Retinal pigment epithelial cell (primary cell): ENCODE results near the gene IGFBP2.

Experiments
- DNase-seq: peaks from one replicate; pipeline ENCODE4 v3.0.0-alpha.2; 2010; ENCODE audit warnings: low read depth
- H3K4me3 ChIP-seq: 2 replicates; pipeline ENCODE4 v1.5.1; 2011; ENCODE audit warnings: mild to moderate bottlenecking, low read length, control low read depth, moderate library complexity
- CTCF ChIP-seq: conservative IDR thresholded peaks from 2 replicates; pipeline ENCODE4 v1.5.1; 2011; ENCODE audit warnings: low read depth, low read length, control low read depth, inconsistent platforms

Gene IGFBP2

DNA sequence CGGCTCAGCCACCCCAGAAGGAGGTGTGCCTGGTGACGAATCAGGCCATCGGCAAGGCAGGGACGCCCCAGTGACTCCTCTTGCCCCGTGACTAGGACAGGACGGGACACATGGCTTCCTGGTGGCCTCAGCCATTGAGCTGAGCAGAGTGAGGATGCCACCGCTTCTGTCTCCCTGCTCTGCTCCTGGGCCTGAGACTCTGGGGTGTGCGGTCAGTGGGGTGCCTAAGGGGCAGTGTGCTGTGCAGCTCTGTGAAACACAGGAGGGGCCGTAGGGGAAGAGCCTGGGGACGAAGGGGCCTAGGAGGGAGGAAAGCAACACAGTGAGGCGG lies 37.8 kb downstream of the IGFBP2 start:
- DNase-seq: no peak
- H3K4me3 ChIP-seq: no peak overlapping the region
- no peak for TF ChIP-seq CTCF

- no peak overlapping the region for H3K4me3 ChIP-seq
- no peak for DNase-seq
- TF ChIP-seq CTCF: no peak
These were observed 38.6 kb downstream of the IGFBP2 start for GRCh38 chr2:216671791-216672343.

DNA sequence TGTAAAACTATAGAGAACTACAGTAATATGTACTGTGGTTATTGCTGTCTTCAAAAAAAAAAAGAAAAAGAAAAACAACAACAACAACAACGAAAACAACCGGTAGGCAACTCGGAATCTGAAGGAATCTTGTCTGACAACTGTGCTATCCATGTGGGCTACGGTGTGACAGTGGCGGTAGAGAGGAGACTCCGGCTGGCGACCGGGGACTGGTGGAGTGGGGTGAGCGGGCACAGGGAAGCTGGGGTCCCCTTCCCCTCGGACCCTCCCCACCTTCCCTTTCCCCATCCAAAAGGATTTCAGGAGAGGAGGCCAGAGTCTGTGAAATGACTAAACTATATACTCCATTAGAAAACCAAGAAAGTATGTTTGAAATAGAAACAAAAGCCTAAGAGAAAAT lies 39.2 kb downstream of the IGFBP2 start:
- no peak overlapping the region for H3K4me3 ChIP-seq
- no peak for DNase-seq
- TF ChIP-seq CTCF: no peak

GRCh38 chr2:216673021-216673420 lies 39.8 kb downstream of the IGFBP2 start:
- no peak for TF ChIP-seq CTCF
- DNase-seq: no peak
- no peak overlapping the region for H3K4me3 ChIP-seq

GRCh38 chr2:216673609-216674008 lies 40.4 kb downstream of the IGFBP2 start:
- no peak for DNase-seq
- H3K4me3 ChIP-seq: no peak overlapping the region
- no peak for TF ChIP-seq CTCF

- no peak for DNase-seq
- no peak overlapping the region for H3K4me3 ChIP-seq
- TF ChIP-seq CTCF: no peak
These were observed 41.2 kb downstream of the IGFBP2 start for GRCh38 chr2:216674376-216674775.

DNA sequence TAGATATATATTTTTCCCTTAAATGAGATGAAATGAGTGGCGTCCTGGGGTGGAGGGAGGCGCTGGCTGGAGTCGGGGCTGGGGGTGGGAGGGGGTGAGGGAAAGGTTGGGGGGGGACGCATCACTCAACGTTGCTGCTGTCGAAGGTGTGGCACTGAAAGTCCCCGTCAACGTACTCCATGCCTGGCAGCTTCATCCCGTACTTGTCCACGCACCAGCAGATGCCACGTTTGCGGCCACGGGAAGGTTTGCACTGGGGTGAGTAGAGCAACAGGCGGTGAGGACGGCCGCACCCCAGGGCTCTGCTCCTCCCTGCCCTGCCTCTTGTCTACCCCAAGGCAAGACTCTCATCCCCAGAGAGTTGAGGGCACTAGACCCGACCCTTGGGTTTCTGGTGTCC lies 43.4 kb downstream of the IGFBP2 start:
- H3K4me3 ChIP-seq: no peak overlapping the region
- no peak for TF ChIP-seq CTCF
- no peak for DNase-seq
